Stimulated activated memory B cell treated with anti-CD40 and anti-IgM and Interleukin-4, amounts not matched to agents 10 μg/mL and 1 μg/mL and 100 μg/mL, for 72 hours (primary cell): ENCODE measurements around the gene ZBTB46.
"Not testable (repeated sequence)": the region's sequence is repeated elsewhere in the genome, so short reads cannot be mapped to it uniquely, and the experiment has no call there.

Experiments used
- ATAC-seq: fragments of 150-1000 bp; cut with Tn5 transposase; 2 replicates; pipeline ENCODE4 v1.10.0; 2021
- H3K27ac Mint-ChIP-seq: one replicate; pipeline ENCODE4 v1.8.0; 2022; ENCODE audit warnings: mild to moderate bottlenecking, mixed read lengths
- H3K27me3 Mint-ChIP-seq: one replicate; pipeline ENCODE4 v1.8.0; 2022; ENCODE audit warnings: mixed read lengths
- H3K36me3 Mint-ChIP-seq: one replicate; pipeline ENCODE4 v1.8.0; 2022; ENCODE audit warnings: mixed read lengths
- H3K4me1 Mint-ChIP-seq: one replicate; pipeline ENCODE4 v1.8.0; 2022; ENCODE audit warnings: mixed read lengths
- H3K4me3 Mint-ChIP-seq: one replicate; pipeline ENCODE4 v1.8.0; 2022; ENCODE audit warnings: mild to moderate bottlenecking, moderate library complexity, mixed read lengths
- H3K9me3 Mint-ChIP-seq: one replicate; pipeline ENCODE4 v1.8.0; 2022; ENCODE audit warnings: mixed read lengths

Gene ZBTB46

GRCh38 chr20:63821811-63822210 lies 9.3 kb downstream of the ZBTB46 start:
- Mint-ChIP-seq H3K27me3 (peaks cover 57% of the 10 kb centered on the region), H3K4me1 (no peaks in the 10 kb centered on the region), H3K9me3 (no peaks in the 10 kb centered on the region), H3K36me3 (no peaks in the 10 kb centered on the region), H3K27ac (no peak overlapping the region), H3K4me3 (no peak overlapping the region)
- no peak for ATAC-seq

GRCh38 chr20:63819224-63819921 lies 11.7 kb downstream of the ZBTB46 start:
- Mint-ChIP-seq H3K27ac (no peak overlapping the region), H3K4me3 (peak overlapping the region; percentile 21), H3K27me3 (peaks cover 39% of the 10 kb centered on the region), H3K36me3 (no peaks in the 10 kb centered on the region), H3K9me3 (no peaks in the 10 kb centered on the region), H3K4me1 (no peaks in the 10 kb centered on the region)
- ATAC-seq = peak; percentile 34

DNA sequence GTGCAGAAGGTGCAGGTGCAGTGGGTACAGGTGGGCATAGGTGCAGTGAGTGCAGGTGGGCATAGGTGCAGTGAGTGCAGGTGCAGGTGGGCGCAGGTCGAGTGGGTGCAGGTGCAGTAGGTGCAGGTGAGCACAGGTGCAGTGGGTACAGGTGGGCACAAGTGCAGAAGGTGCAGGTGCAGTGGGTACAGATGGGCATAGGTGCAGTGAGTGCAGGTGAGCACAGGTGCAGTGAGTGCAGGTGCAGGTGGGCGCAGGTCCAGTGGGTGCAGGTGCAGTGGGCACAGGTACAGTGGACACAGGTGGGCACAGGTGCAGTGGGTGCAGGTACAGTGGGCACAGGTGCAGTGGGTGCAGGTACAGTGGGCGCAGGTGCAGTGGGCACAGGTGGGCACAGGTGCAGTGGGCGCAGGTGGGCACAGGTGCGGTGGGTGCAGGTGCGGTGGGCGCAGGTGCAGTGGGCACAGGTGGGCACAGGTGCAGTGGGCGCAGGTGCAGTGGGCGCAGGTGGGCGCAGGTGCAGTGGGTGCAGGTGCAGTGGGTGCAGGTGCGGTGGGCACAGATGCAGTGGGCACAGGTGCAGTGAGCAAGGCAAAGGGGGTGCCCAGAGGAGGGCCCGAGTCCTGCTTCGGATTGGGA lies 15.3 kb downstream of the ZBTB46 start:
- no peak overlapping the region for H3K27ac Mint-ChIP-seq
- H3K36me3 Mint-ChIP-seq = no peaks in the 10 kb centered on the region
- H3K4me1 Mint-ChIP-seq = no peaks in the 10 kb centered on the region
- no peak overlapping the region for H3K4me3 Mint-ChIP-seq
- ATAC-seq = no peak
- no peaks in the 10 kb centered on the region for H3K9me3 Mint-ChIP-seq
- H3K27me3 Mint-ChIP-seq = peaks cover 14% of the 10 kb centered on the region

GRCh38 chr20:63814891-63815614 lies 16.0 kb downstream of the ZBTB46 start:
- no peaks in the 10 kb centered on the region for H3K4me1 Mint-ChIP-seq
- ATAC-seq = no peak
- no peaks in the 10 kb centered on the region for H3K9me3 Mint-ChIP-seq
- no peaks in the 10 kb centered on the region for H3K36me3 Mint-ChIP-seq
- H3K4me3 Mint-ChIP-seq = no peak overlapping the region
- H3K27ac Mint-ChIP-seq = no peak overlapping the region
- H3K27me3 Mint-ChIP-seq = peaks cover 14% of the 10 kb centered on the region

DNA sequence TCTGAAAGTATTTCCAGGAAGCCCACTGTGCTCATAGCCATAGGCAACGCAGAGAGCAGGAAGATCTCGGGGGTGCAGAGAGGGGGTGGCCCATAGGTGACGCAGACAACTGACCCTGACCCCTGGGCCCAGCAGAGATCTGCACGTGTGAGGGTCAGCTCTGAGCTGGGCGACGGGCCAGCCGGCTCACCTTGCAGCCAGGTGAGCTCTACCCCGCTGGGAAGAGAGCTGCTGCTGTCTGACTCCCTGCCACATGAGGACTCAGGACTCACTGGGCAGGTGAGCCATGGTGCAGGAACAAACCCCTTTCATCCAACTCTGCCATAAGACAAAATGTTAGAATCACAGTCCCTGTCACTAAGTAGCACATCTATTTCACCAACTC lies 19.6 kb downstream of the ZBTB46 start:
- Mint-ChIP-seq H3K4me3 (no peak overlapping the region), H3K27ac (no peak overlapping the region), H3K4me1 (no peaks in the 10 kb centered on the region), H3K9me3 (no peaks in the 10 kb centered on the region), H3K36me3 (no peaks in the 10 kb centered on the region), H3K27me3 (peaks cover 17% of the 10 kb centered on the region)
- no peak for ATAC-seq

GRCh38 chr20:63810730-63811490 lies 20.2 kb downstream of the ZBTB46 start:
- ATAC-seq = no peak
- H3K4me1 Mint-ChIP-seq = no peaks in the 10 kb centered on the region
- no peaks in the 10 kb centered on the region for H3K36me3 Mint-ChIP-seq
- peaks cover 14% of the 10 kb centered on the region for H3K27me3 Mint-ChIP-seq
- no peaks in the 10 kb centered on the region for H3K9me3 Mint-ChIP-seq
- no peak overlapping the region for H3K27ac Mint-ChIP-seq
- H3K4me3 Mint-ChIP-seq = no peak overlapping the region

DNA sequence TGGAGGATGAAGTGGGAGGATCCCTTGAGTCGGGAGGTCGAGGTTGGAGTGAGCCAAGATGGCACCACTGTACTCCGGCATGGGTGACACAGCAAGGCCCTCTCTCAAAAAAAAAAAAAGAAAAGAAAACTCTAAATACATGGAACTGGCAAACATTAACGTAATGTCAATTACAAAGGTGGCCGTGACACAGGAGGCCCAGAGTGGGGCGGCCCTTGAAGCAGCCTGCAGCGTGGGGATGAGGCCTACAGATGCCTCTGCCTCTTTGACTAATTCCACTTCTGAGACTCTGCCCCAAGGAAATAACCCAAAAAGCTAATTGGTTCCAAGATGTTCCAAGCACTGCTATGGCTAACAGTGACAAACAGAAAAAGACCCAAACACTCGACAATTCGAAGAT lies 21.2 kb downstream of the ZBTB46 start:
- Mint-ChIP-seq H3K27me3 (peaks cover 14% of the 10 kb centered on the region), H3K27ac (no peak overlapping the region), H3K36me3 (no peaks in the 10 kb centered on the region), H3K4me3 (no peak overlapping the region), H3K9me3 (no peaks in the 10 kb centered on the region), H3K4me1 (no peaks in the 10 kb centered on the region)
- no peak for ATAC-seq

GRCh38 chr20:63808964-63809674 lies 21.9 kb downstream of the ZBTB46 start:
- Mint-ChIP-seq H3K36me3 (no peaks in the 10 kb centered on the region), H3K27ac (no peak overlapping the region), H3K9me3 (no peaks in the 10 kb centered on the region), H3K27me3 (peaks cover 14% of the 10 kb centered on the region), H3K4me3 (no peak overlapping the region), H3K4me1 (peaks cover 5% of the 10 kb centered on the region)
- ATAC-seq = no peak

DNA sequence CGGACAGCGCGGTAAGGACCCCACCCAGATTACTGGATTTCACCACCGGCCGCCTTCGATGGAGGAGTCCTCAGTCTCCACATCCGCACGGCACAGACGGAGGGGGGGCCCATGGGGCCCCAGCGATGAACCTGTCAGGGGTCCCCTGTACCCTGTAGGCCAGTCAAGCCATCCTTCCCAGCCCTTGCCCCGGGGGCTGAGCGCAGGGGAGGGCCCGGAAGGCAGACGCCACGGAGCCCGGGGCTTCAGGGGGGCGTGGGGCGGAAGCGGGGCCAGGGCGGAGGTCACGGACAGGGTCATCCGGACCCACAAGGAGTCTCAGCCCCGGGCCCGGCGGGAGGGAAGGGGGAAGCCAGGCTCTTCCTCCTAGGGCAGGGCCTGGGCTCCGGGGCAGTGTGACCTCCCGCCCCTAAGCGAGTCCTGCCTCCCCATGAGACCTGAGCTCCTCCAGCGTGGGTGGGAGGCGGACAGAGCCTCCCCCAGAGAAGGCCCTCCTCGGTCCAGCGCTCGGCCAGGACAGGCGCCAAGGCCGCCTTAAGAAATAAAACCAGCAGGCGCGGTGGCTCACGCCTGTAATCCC lies 22.8 kb downstream of the ZBTB46 start:
- Mint-ChIP-seq H3K4me3 (no peak overlapping the region), H3K27ac (no peak overlapping the region), H3K9me3 (no peaks in the 10 kb centered on the region), H3K27me3 (peaks cover 14% of the 10 kb centered on the region), H3K4me1 (peaks cover 14% of the 10 kb centered on the region), H3K36me3 (no peaks in the 10 kb centered on the region)
- no peak for ATAC-seq

DNA sequence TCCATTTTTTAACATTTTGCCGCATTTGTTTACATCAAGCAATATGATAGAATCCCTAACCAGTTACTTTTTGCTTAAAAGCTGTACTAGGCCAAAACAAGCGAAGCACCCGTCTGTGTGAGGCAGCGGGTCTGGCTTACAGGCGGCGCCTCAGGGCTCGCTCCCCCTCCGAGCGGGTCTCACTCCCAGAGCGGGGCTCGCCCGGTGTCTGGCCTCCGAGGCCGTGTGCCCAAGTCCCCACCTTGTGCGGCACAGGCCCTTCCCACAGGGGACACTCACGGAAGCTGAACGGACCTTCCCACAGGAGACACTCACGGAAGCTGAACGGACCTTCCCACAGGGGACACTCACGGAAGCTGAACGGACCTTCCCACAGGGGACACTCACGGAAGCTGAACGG lies 23.4 kb downstream of the ZBTB46 start:
- Mint-ChIP-seq H3K9me3 (no peaks in the 10 kb centered on the region), H3K36me3 (no peaks in the 10 kb centered on the region), H3K27ac (no peak overlapping the region), H3K4me1 (peaks cover 16% of the 10 kb centered on the region), H3K27me3 (peaks cover 14% of the 10 kb centered on the region), H3K4me3 (no peak overlapping the region)
- ATAC-seq = no peak

GRCh38 chr20:63804308-63804636 lies 26.8 kb downstream of the ZBTB46 start:
- H3K4me1 Mint-ChIP-seq = peaks cover 16% of the 10 kb centered on the region
- ATAC-seq = no peak

DNA sequence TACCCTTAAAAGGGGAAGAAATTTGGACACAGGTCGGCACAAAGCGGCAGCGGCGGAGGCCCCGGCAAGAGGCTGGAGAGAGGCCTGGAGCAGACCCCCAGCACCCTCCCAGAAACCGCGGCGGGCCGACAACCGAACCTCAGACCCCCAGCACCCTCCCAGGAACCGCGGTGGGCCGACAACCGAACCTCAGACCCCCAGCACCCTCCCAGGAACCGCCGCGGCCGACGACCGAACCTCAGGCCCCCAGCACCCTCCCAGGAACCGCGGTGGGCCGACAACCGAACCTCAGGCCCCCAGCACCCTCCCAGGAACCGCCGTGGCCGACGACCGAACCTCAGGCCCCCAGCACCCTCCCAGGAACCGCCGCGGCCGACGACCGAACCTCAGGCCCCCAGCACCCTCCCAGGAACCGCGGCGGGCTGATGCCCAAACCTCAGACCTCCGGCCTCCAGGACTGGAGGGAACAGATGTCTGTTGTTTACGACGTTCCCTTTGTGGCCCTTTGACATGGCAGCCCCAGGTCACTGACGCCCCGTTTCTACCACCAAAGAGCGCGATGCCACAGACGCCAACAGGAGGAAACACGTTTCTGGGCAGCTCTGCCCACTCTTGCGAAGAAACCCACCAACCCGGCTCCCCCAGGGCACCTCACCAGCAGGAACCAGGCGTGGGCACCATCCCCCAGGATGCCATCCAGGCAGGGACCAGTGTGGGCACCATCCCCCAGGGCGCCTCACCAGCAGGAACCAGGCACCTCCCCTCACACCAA lies 28.4 kb downstream of the ZBTB46 start:
- Mint-ChIP-seq H3K27ac (peak overlapping the region; percentile 95), H3K4me1 (peaks cover 16% of the 10 kb centered on the region), H3K36me3 (no peaks in the 10 kb centered on the region), H3K9me3 (no peaks in the 10 kb centered on the region), H3K27me3 (no peaks in the 10 kb centered on the region), H3K4me3 (no peak overlapping the region)
- ATAC-seq = no peak

More at GRCh38 chr20:63804308-63804636, 26.8 kb downstream of the ZBTB46 start:
- Mint-ChIP-seq H3K36me3 (no peaks in the 10 kb centered on the region), H3K27ac (peak overlapping the region; percentile 95), H3K9me3 (no peaks in the 10 kb centered on the region), H3K4me3 (no peak overlapping the region), H3K27me3 (peaks cover 7% of the 10 kb centered on the region)

DNA sequence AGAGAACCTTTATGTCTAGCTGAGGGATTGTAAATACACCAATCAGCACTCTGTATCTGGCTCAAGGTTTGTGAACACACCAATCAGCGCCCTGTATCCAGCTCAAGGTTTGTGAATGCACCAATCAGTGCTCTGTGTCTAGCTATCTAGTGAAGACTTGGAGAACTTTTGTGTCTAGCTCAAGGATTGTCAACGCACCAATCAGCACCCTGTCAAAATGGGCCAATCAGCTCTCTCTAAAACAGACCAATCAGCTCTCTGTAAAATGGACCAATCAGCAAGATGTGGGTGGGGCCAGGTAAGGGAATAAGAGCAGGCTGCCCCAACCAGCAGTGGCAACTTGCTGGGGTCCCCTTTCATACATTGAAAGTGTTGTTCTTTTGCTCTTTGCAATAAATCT lies 29.9 kb downstream of the ZBTB46 start:
- peaks cover 16% of the 10 kb centered on the region for H3K4me1 Mint-ChIP-seq
- not testable (repeated sequence) for H3K4me3 Mint-ChIP-seq, H3K27ac Mint-ChIP-seq, H3K27me3 Mint-ChIP-seq, H3K36me3 Mint-ChIP-seq, ATAC-seq, H3K9me3 Mint-ChIP-seq

DNA sequence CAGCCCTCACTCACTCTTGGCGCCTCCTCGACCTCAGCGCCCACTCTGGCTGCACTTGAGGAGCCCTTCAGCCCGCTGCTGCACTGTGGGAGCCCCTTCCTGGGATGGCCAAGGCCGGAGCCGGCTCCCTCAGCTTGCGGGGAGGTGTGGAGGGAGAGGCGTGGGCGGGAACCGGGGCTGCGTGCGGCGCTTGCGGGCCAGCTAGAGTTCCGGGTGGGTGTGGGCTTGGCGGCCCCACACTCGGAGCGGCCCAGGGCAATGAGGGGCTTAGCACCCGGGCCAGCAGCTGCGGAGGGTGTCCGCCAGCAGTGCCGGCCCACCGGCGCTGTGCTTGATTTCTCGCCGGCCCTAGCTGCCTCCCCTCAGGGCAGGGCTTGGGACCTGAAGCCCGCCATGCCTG lies 30.7 kb downstream of the ZBTB46 start:
- not testable (repeated sequence) for ATAC-seq, H3K4me3 Mint-ChIP-seq, H3K36me3 Mint-ChIP-seq, H3K9me3 Mint-ChIP-seq, H3K27ac Mint-ChIP-seq, H3K27me3 Mint-ChIP-seq
- H3K4me1 Mint-ChIP-seq = peaks cover 16% of the 10 kb centered on the region
